MCF 10A (cell line): ENCODE data around the gene NLGN4X. TPM values are rescaled to one million over a fixed set of nuclear protein-coding genes. Genes with fewer than 3 reads are reported as not detected.
A peak's percentile ranks its signal among the peaks of the same experiment; 100 is the strongest.

Experiments
- BruUV-seq: library from RNA; stranded (reverse); fragments of 400-500 nt; replicated peaks from 2 replicates; lab custom pipeline; 2021; lab: Mats Ljungman, UMichigan
- CTCF ChIA-PET: fragments of 300-600 bp; sonication (Branson Sonifier 250); formaldehyde crosslinking; extraction: SDS; loops from one replicate; lab custom pipeline; 2021; ENCODE audit warnings: antibody characterized with exemption, inconsistent platforms; lab: Yijun Ruan, JAX
- POLR2A ChIA-PET: fragments of 300-600, 350-650 bp; sonication (Branson Sonifier 250); formaldehyde crosslinking; extraction: SDS; loops from one replicate; lab custom pipeline; 2020; ENCODE audit warnings: antibody characterized with exemption, inconsistent platforms; lab: Yijun Ruan, JAX
- DNase-seq: peaks from one replicate; pipeline ENCODE4 v3.0.0-alpha.2; 2018; ENCODE audit not compliant: unreplicated experiment
- H3K27ac Mint-ChIP-seq: one replicate; pipeline ENCODE4 v1.8.0; 2022; ENCODE audit warnings: mild to moderate bottlenecking, low read depth, mixed read lengths; ENCODE audit not compliant: unreplicated experiment
- H3K27me3 Mint-ChIP-seq: one replicate; pipeline ENCODE4 v1.8.0; 2022; ENCODE audit warnings: mixed read lengths; ENCODE audit not compliant: insufficient read depth, unreplicated experiment
- H3K36me3 Mint-ChIP-seq: one replicate; pipeline ENCODE4 v1.8.0; 2022; ENCODE audit warnings: mild to moderate bottlenecking, moderate library complexity, mixed read lengths; ENCODE audit not compliant: insufficient read depth, unreplicated experiment
- H3K4me1 Mint-ChIP-seq: one replicate; pipeline ENCODE4 v1.8.0; 2022; ENCODE audit warnings: mixed read lengths; ENCODE audit not compliant: insufficient read depth, unreplicated experiment
- H3K4me3 Mint-ChIP-seq: one replicate; pipeline ENCODE4 v1.8.0; 2022; ENCODE audit warnings: mild to moderate bottlenecking, moderate library complexity, mixed read lengths; ENCODE audit not compliant: unreplicated experiment
- H3K9me3 Mint-ChIP-seq: one replicate; pipeline ENCODE4 v1.8.0; 2022; ENCODE audit warnings: mixed read lengths; ENCODE audit not compliant: unreplicated experiment
- CTCF ChIP-seq: fragments of 200-600 bp; IDR thresholded peaks from one replicate; pipeline ENCODE4 v1.8.0; 2022; ENCODE audit warnings: antibody characterized with exemption, mild to moderate bottlenecking; ENCODE audit not compliant: unreplicated experiment
- intact Hi-C: fragments of 100-400 bp; cut with micrococcal nuclease; formaldehyde crosslinking; loops from 2 replicates; pipeline ENCODE4 v1.14.1; 2022
- total RNA-seq: library from RNA; stranded (reverse); gene quantifications from 2 replicates; pipeline ENCODE4 v1.2.3, GENCODE V29; 2022

Gene NLGN4X
- total RNA-seq, 1 experiment from 2014 or later, result 1.6 TPM

DNA sequence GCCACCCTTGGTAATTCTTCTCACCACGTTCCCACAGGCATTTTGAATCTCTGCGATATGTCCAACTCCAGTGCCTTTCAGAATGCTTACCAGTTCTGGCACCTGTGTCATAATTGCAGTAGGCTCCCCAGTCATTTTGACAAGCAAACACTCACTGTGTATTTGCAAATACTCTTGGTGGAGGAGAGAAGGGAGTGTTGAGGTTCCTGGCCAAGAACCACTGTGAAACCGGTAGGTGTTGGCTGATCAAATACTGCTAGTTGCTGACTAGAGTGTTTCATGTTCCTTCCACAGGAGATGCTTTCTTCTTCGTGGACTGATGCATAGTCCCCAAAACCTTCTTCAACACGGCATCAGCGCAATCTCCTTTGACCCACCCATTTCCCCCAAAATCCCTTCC is 16.0 kb upstream of the NLGN4X start:
- Mint-ChIP-seq H3K9me3 (peaks cover 24% of the 10 kb centered on the region), H3K4me1 (no peaks in the 10 kb centered on the region), H3K4me3 (no peak overlapping the region), H3K27me3 (no peaks in the 10 kb centered on the region), H3K27ac (no peak overlapping the region), H3K36me3 (no peaks in the 10 kb centered on the region)
- CTCF ChIA-PET, result no interaction called here
- intact Hi-C loops, result no loop called here
- no peak for DNase-seq
- no TSS peak for BruUV-seq
- TF ChIP-seq CTCF, result no peak
- POLR2A ChIA-PET, result no interaction called here

- H3K36me3 Mint-ChIP-seq, result no peaks in the 10 kb centered on the region
- H3K27ac Mint-ChIP-seq, result no peak overlapping the region
- TF ChIP-seq CTCF, result no peak
- ChIA-PET CTCF (no interaction called here), POLR2A (no interaction called here)
- no peaks in the 10 kb centered on the region for H3K4me1 Mint-ChIP-seq
- BruUV-seq, result no TSS peak
- H3K4me3 Mint-ChIP-seq, result no peak overlapping the region
- peaks cover 10% of the 10 kb centered on the region for H3K9me3 Mint-ChIP-seq
- no peak for DNase-seq
- H3K27me3 Mint-ChIP-seq, result no peaks in the 10 kb centered on the region
- intact Hi-C loops, result no loop called here
These were observed 9.9 kb upstream of the NLGN4X start for GRCh38 chrX:6238576-6238975.

GRCh38 chrX:6227935-6228334 is 732 bp downstream of the NLGN4X start:
- Mint-ChIP-seq H3K27ac (no peak overlapping the region), H3K4me3 (peak overlapping the region; percentile 14), H3K27me3 (peaks cover 7% of the 10 kb centered on the region), H3K9me3 (peaks cover 16% of the 10 kb centered on the region), H3K4me1 (no peaks in the 10 kb centered on the region), H3K36me3 (no peaks in the 10 kb centered on the region)
- ChIA-PET CTCF (no interaction called here), POLR2A (no interaction called here)
- TF ChIP-seq CTCF, result no peak
- intact Hi-C loops, result no loop called here
- BruUV-seq, result no TSS peak
- DNase-seq, result no peak

DNA sequence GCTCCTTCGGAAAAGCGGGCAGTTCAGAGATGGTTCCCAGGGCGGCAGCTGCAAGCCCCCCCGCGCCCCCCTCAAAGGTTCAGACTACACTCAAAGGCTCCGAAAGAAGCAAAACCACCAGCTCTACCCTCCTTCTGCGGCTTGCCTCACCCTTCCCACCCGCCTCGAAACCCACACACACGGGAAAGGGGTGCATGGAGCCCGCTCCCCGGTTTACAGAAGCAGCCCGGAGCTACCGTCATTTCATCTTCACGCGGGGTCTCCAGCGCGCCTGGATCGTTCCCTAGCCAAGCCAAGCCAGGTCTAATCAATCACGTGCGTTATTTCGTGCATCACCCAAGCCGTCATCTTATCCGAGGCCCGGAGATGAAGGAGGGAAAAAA is 1.2 kb downstream of the NLGN4X start:
- Mint-ChIP-seq H3K4me1 (no peaks in the 10 kb centered on the region), H3K4me3 (peak overlapping the region; percentile 14), H3K27me3 (peaks cover 7% of the 10 kb centered on the region), H3K9me3 (peaks cover 12% of the 10 kb centered on the region), H3K27ac (no peak overlapping the region), H3K36me3 (no peaks in the 10 kb centered on the region)
- no TSS peak for BruUV-seq
- ChIA-PET POLR2A (no interaction called here), CTCF (interaction anchor here (0.7 kb wide), 1 partner anchor 12 kb away, joined by 3 read pairs; no protein-coding TSS in a partner anchor)
- TF ChIP-seq CTCF, result no peak
- intact Hi-C loops, result no loop called here
- DNase-seq, result no peak
